Measurements from ENCODE around the gene PEAK1.

GRCh38 chr15:77400258-77400657 lies 19.6 kb downstream of the PEAK1 start:
- no peak for TF ChIP-seq CTCF (IDR thresholded peaks at IDR 0.05)
- TF ChIP-seq POLR2A (IDR thresholded peaks at IDR 0.05), result no peak
- TF ChIP-seq EP300 (IDR thresholded peaks at IDR 0.05), result no peak
